Mesothelial cell of epicardium (in vitro differentiated cells): ENCODE measurements around the gene PIGC. TPM values are rescaled to one million over a fixed set of nuclear protein-coding genes. Genes with fewer than 3 reads are reported as not detected.
A peak's percentile ranks its signal among the peaks of the same experiment; 100 is the strongest.

Experiments used
- DNase-seq, 2 experiments: peaks; one replicate each; pipeline ENCODE4 v3.0.0; 2021; ENCODE audit warnings: low spot score in 2 of 2; ENCODE audit not compliant: unreplicated experiment in 2 of 2
- H3K27ac Mint-ChIP-seq: 2 replicates; pipeline ENCODE4 v1.8.0; 2021; ENCODE audit warnings: mixed read lengths
- H3K27me3 Mint-ChIP-seq: 2 replicates; pipeline ENCODE4 v1.8.0; 2021; ENCODE audit warnings: low read depth, mixed read lengths
- H3K36me3 Mint-ChIP-seq: 2 replicates; pipeline ENCODE4 v1.8.0; 2021; ENCODE audit warnings: mixed read lengths
- H3K4me1 Mint-ChIP-seq: 2 replicates; pipeline ENCODE4 v1.8.0; 2021; ENCODE audit warnings: mixed read lengths
- H3K4me3 Mint-ChIP-seq: 2 replicates; pipeline ENCODE4 v1.8.0; 2021; ENCODE audit warnings: mild to moderate bottlenecking, moderate library complexity, mixed read lengths
- H3K9me3 Mint-ChIP-seq: 2 replicates; pipeline ENCODE4 v1.8.0; 2021; ENCODE audit warnings: mixed read lengths
- total RNA-seq: library from RNA; stranded (reverse); gene quantifications from 3 replicates; pipeline ENCODE4 v1.2.1, GENCODE V29; 2021
- TF ChIP-seq, protein P1 (sequence below): fragments of 200-600 bp; sonication (generic); IDR thresholded peaks from one replicate; pipeline ENCODE4 v1.5.0; 2021; ENCODE audit warnings: antibody characterized with exemption; ENCODE audit not compliant: unreplicated experiment

Gene PIGC
- total RNA-seq, 1 donor from 2014 or later, result 31.9 TPM

DNA sequence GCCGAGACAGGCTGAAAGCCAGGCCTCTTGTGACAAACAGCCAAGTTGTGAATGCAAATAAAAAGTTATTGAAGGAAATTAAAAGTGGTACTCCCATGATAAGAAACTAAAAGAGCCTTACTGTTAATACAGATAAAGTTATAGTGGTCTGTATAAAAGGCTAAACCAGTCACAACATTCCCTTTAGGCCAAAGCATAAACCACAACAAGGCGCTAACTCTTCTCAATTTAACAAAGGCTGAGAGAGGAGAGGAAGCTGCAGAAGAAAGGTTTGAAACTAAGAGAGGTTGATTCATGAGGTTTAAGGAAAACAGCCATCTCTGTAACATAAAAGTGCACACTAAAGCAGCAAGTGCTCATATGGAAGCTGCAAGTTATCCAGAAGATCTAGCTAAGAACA is 12.7 kb downstream of the PIGC start:
- TF ChIP-seq, protein P1, sequence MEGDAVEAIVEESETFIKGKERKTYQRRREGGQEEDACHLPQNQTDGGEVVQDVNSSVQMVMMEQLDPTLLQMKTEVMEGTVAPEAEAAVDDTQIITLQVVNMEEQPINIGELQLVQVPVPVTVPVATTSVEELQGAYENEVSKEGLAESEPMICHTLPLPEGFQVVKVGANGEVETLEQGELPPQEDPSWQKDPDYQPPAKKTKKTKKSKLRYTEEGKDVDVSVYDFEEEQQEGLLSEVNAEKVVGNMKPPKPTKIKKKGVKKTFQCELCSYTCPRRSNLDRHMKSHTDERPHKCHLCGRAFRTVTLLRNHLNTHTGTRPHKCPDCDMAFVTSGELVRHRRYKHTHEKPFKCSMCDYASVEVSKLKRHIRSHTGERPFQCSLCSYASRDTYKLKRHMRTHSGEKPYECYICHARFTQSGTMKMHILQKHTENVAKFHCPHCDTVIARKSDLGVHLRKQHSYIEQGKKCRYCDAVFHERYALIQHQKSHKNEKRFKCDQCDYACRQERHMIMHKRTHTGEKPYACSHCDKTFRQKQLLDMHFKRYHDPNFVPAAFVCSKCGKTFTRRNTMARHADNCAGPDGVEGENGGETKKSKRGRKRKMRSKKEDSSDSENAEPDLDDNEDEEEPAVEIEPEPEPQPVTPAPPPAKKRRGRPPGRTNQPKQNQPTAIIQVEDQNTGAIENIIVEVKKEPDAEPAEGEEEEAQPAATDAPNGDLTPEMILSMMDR, result no peak
- no peaks in the 10 kb centered on the region for H3K27me3 Mint-ChIP-seq
- no peak overlapping the region for H3K4me3 Mint-ChIP-seq
- DNase-seq, result no peak
- H3K27ac Mint-ChIP-seq, result peak overlapping the region; percentile 22
- peaks cover 31% of the 10 kb centered on the region for H3K9me3 Mint-ChIP-seq
- H3K4me1 Mint-ChIP-seq, result peaks cover 14% of the 10 kb centered on the region
- H3K36me3 Mint-ChIP-seq, result peaks cover 30% of the 10 kb centered on the region

DNA sequence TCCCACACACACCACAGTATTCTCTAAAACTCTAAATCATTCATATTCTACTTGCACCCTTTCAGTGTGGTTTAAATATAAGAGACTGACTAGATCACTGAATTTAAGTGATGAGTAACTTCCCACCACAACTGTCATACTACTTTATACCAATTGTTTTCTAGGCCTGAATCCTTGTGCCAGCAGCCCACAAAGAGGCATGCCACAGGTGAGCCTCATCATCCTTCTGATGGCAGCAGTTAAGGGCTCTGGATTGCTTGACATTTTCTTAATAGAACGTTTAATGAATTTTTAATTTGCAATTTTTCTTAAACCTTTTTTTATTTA is 13.8 kb downstream of the PIGC start:
- H3K4me1 Mint-ChIP-seq, result peaks cover 14% of the 10 kb centered on the region

DNA sequence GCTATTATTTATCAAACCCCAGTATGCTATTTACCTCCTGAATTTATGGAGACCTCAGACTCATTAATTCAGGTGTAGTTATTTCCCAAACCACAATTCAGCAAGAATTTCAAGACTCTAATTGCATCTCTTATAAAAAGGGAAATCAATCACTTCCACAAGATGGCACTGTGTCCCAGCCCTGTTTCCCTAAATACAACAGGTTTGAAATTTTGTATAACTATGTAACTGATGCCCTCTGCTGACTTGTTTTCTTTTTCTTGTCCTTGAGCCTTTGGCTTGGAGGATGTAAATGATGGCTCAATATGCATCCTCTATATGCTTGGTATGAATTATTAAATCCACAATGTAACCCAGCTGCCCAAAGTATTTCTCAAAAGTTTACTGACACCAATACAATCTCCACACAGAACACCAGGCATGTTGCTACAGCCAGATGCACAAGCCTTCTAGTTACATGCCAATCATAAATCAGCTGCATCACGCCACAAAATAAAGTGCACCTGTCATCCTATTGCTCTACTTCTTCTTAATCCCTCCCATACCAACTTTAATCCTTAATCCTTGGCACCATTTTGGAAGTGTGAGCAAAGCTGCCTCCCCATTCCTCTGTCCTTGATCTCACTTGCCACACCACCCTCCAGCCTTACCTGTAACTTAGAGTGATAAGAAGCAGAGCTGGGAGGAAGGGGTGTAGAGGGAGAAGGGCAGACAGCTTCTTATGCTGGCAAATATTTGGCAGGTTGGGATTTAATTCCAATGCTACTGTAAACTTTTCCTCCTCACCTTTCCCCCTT is 14.3 kb downstream of the PIGC start:
- peaks cover 14% of the 10 kb centered on the region for H3K4me1 Mint-ChIP-seq
- DNase-seq, result no peak
- H3K27me3 Mint-ChIP-seq, result no peaks in the 10 kb centered on the region
- peaks cover 18% of the 10 kb centered on the region for H3K36me3 Mint-ChIP-seq
- no peak overlapping the region for H3K27ac Mint-ChIP-seq
- H3K9me3 Mint-ChIP-seq, result peaks cover 19% of the 10 kb centered on the region
- TF ChIP-seq, protein P1, result peak; percentile 38
- H3K4me3 Mint-ChIP-seq, result no peak overlapping the region

More for the DNA sequence above, 13.8 kb downstream of the PIGC start:
- Mint-ChIP-seq H3K9me3 (peaks cover 21% of the 10 kb centered on the region), H3K27me3 (no peaks in the 10 kb centered on the region), H3K27ac (no peak overlapping the region), H3K36me3 (peaks cover 20% of the 10 kb centered on the region), H3K4me3 (no peak overlapping the region)
- TF ChIP-seq, protein P1, result no peak
- DNase-seq, result no peak

DNA sequence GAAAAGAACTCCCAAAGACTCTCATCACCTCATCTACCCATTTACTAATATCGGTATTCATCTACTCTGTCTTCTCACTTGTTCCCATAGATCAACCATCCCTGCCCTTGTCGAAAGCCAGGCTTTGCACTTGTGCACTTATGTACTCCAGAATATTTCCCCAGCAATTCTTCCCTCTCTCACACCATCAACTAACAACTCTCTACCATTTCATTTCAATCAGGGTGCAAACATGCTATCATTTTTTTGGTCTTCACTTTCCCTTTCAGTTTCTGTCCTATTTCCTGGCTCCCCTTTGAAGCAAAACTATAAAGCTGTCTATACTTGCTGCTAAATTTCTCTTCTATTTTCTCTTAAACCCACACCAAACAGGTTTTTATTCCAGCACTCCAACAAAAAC is 16.7 kb downstream of the PIGC start:
- H3K9me3 Mint-ChIP-seq, result no peaks in the 10 kb centered on the region
- no peaks in the 10 kb centered on the region for H3K27me3 Mint-ChIP-seq
- TF ChIP-seq, protein P1, result no peak
- H3K4me1 Mint-ChIP-seq, result peaks cover 14% of the 10 kb centered on the region
- no peak overlapping the region for H3K4me3 Mint-ChIP-seq
- H3K27ac Mint-ChIP-seq, result no peak overlapping the region
- DNase-seq, result no peak
- H3K36me3 Mint-ChIP-seq, result no peaks in the 10 kb centered on the region

DNA sequence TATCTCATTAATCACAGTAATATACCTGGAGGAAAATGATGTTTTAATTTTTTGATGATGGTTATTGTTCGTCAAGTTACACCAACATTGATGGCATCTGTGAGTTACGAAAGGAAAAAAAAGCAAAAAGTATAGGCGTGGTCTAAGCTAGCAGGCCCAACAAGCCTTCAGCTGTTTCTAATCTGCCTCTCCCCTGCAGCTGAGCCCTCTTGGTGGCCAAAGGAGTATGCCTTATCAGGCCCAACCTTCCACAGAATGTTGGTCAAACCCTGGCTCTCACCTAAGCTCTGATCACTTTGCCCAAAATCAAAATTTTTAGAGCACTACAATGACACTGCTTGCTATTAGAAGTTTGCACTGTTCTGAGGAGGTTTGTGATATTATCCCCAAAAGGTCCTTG is 18.5 kb downstream of the PIGC start:
- H3K4me1 Mint-ChIP-seq, result peaks cover 16% of the 10 kb centered on the region
- no peak overlapping the region for H3K4me3 Mint-ChIP-seq
- H3K36me3 Mint-ChIP-seq, result no peaks in the 10 kb centered on the region
- TF ChIP-seq, protein P1, result no peak
- DNase-seq, result no peak
- no peaks in the 10 kb centered on the region for H3K27me3 Mint-ChIP-seq
- H3K9me3 Mint-ChIP-seq, result no peaks in the 10 kb centered on the region
- H3K27ac Mint-ChIP-seq, result no peak overlapping the region
